ENCODE data around the gene FAM120A. TPM values are rescaled to one million over a fixed set of nuclear protein-coding genes. Genes with fewer than 3 reads are reported as not detected.

Gene FAM120A
- total RNA-seq, 1 donor from 2014 or later, result 107 TPM

DNA sequence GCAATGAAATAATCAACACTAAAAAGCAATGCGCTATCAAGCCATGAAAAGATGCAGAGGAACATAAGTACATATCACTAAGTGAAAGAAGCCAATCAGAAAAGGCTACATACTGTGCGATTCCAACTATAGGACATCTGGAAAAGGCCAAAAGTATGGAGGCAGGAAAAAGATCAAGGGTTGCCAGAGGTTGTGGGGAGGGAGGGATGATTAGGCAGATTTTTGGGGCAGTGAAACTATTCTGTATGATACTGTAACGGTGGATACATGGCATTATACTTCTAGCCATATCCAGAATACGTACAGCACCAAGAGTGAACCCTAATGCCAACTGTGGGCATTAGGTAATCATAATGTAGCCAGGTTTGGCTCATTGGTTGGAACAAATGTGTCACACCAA, 51.9 kb downstream of the FAM120A start:
- Mint-ChIP-seq H3K27me3 (no peaks in the 10 kb centered on the region), H3K4me1 (peaks cover 63% of the 10 kb centered on the region), H3K27ac (no peak overlapping the region), H3K36me3 (ENCODE audit: low read depth) (peaks cover 63% of the 10 kb centered on the region), H3K4me3 (no peak overlapping the region), H3K9me3 (no peaks in the 10 kb centered on the region)
- POLR2A ChIA-PET, result no interaction called here
- DNase-seq (no peak), ATAC-seq (ENCODE audit: low read depth) (no peak)
- intact Hi-C loops (cut with micrococcal nuclease), result no loop called here
- TF ChIP-seq, protein P1, sequence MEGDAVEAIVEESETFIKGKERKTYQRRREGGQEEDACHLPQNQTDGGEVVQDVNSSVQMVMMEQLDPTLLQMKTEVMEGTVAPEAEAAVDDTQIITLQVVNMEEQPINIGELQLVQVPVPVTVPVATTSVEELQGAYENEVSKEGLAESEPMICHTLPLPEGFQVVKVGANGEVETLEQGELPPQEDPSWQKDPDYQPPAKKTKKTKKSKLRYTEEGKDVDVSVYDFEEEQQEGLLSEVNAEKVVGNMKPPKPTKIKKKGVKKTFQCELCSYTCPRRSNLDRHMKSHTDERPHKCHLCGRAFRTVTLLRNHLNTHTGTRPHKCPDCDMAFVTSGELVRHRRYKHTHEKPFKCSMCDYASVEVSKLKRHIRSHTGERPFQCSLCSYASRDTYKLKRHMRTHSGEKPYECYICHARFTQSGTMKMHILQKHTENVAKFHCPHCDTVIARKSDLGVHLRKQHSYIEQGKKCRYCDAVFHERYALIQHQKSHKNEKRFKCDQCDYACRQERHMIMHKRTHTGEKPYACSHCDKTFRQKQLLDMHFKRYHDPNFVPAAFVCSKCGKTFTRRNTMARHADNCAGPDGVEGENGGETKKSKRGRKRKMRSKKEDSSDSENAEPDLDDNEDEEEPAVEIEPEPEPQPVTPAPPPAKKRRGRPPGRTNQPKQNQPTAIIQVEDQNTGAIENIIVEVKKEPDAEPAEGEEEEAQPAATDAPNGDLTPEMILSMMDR (IDR thresholded peaks at IDR 0.05), result no peak
- CTCF ChIA-PET, result no interaction called here

DNA sequence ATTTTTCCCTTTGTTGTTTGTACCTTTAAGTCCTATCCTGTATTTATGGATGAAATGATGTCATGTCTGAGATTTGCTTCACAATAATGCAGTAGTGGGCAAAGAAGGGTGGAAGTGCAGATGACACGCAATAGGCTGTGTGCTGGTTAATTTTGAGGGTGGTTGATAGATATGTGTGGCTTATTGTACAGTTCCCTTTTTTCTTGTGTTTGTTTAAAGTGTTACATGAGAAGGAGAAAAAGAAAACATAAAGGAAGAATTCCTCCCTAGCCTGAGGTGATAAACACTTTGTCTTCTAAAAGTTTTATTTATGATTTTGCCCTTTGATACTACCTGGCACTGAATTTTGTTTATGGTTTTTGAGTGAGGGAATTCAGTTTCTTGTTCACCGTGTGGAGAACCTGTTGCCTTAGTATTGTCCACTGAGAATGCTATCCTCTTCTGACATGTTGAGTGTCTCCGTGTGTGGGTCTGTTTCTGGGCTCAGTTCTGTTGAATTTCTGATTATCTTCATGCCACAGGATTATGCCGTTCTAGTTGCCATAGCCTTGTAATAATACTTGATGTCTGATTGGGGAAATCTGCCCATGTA, 54.2 kb downstream of the FAM120A start:
- POLR2A ChIA-PET, result interaction anchor here (0.7 kb wide), 1 partner anchor 41 kb away, joined by 5 read pairs; no protein-coding TSS in a partner anchor
- intact Hi-C loops (cut with micrococcal nuclease), result loop anchor here (2.0 kb wide), 2 partner anchors 53 to 61 kb away; partner anchors contain the start of gene FAM120AOS
- TF ChIP-seq, protein P1 (IDR thresholded peaks at IDR 0.05), result no peak
- CTCF ChIA-PET, result no interaction called here
- peaks cover 67% of the 10 kb centered on the region for H3K4me1 Mint-ChIP-seq
- no peaks in the 10 kb centered on the region for H3K9me3 Mint-ChIP-seq
- peak overlapping the region; percentile 9 for H3K4me3 Mint-ChIP-seq
- DNase-seq (no peak), ATAC-seq (ENCODE audit: low read depth) (no peak)
- no peaks in the 10 kb centered on the region for H3K27me3 Mint-ChIP-seq
- H3K27ac Mint-ChIP-seq, result peak overlapping the region; percentile 71
- peaks cover 53% of the 10 kb centered on the region for H3K36me3 Mint-ChIP-seq (ENCODE audit: low read depth)

DNA sequence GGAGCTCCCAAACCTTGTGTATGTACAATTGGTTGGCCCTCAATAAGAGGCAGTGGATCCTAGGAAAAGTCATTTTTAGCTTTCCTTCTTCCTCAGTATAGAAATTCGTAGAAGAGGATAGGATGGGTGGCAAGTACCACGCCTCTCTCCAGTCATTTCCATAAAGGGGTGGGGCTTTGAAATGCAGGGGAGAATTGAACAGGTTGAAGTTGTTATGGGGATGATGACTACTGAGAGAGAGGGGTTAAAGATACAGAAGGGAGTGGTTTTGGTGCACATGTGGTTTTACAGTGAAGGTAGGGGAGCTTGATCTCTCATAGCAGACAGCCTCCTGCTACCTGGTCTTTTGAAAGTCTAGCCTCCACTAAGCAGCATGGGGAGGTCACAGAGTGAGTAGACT, 56.3 kb downstream of the FAM120A start:
- ATAC-seq (ENCODE audit: low read depth) (no peak), DNase-seq (no peak)
- Mint-ChIP-seq H3K4me3 (no peak overlapping the region), H3K9me3 (no peaks in the 10 kb centered on the region), H3K4me1 (peaks cover 70% of the 10 kb centered on the region), H3K36me3 (ENCODE audit: low read depth) (peaks cover 40% of the 10 kb centered on the region), H3K27ac (no peak overlapping the region), H3K27me3 (no peaks in the 10 kb centered on the region)
- ChIA-PET CTCF (interaction anchor here (1.4 kb wide), 1 partner anchor 54 kb away, joined by 3 read pairs; the partner anchor contains the start of gene FAM120AOS), POLR2A (interaction anchor here (1.1 kb wide), 1 partner anchor 59 kb away, joined by 4 read pairs; no protein-coding TSS in a partner anchor)
- TF ChIP-seq, protein P1 (IDR thresholded peaks at IDR 0.05), result no peak
- intact Hi-C loops (cut with micrococcal nuclease), result no loop called here

DNA sequence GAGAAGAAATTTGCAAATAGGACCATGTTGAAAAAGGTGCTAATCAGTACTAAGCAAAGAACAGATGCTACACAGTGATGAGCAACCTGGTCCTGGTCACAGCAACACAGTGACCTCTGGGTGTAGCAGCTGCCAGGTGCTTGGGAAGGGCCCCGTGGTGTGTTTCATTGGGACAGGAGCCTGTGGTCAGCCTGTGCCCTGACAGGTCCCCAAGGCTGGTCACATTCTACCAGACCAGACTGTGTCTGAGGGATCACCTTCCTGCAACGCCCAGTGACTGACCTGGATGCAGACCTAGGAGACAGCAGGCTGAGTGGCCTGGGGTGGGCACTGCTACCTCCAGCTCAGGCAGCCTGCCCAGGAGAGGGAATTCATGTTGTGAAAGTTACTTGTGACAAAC, 56.7 kb downstream of the FAM120A start:
- no peak overlapping the region for H3K27ac Mint-ChIP-seq
- POLR2A ChIA-PET, result no interaction called here
- peaks cover 72% of the 10 kb centered on the region for H3K4me1 Mint-ChIP-seq
- CTCF ChIA-PET, result interaction anchor here (0.5 to 1.4 kb wide), 2 partner anchors 54 to 822 kb away, joined by 3 read pairs; partner anchors contain the start of gene FAM120AOS
- ATAC-seq (ENCODE audit: low read depth) (no peak), DNase-seq (no peak)
- TF ChIP-seq, protein P1 (IDR thresholded peaks at IDR 0.05), result no peak
- H3K9me3 Mint-ChIP-seq, result no peaks in the 10 kb centered on the region
- intact Hi-C loops (cut with micrococcal nuclease), result no loop called here
- H3K36me3 Mint-ChIP-seq (ENCODE audit: low read depth), result peaks cover 38% of the 10 kb centered on the region
- no peaks in the 10 kb centered on the region for H3K27me3 Mint-ChIP-seq
- no peak overlapping the region for H3K4me3 Mint-ChIP-seq

DNA sequence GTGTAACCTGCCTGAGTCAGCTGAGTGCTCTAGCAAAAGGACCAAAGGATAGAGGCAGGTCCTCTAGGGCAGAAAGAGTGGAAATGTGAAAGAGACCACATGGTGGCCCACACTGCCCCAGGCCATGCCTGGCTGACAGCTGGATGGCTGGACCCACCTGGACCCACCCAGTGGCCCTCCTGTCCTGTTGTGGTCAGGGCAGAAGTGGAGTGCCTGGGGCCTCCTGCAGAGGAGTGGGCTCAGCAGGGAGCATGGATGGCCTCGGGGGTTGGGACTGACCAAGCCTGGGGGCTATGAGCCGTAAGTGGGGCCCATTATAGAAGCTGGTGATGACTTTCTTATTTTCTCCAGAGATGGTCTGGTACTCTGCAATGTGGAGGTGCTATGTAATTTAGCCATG, 57.6 kb downstream of the FAM120A start:
- Mint-ChIP-seq H3K36me3 (ENCODE audit: low read depth) (peaks cover 42% of the 10 kb centered on the region), H3K27me3 (no peaks in the 10 kb centered on the region), H3K4me3 (no peak overlapping the region), H3K27ac (no peak overlapping the region), H3K4me1 (peaks cover 67% of the 10 kb centered on the region), H3K9me3 (no peaks in the 10 kb centered on the region)
- ChIA-PET CTCF (no interaction called here), POLR2A (no interaction called here)
- intact Hi-C loops (cut with micrococcal nuclease), result no loop called here
- TF ChIP-seq, protein P1 (IDR thresholded peaks at IDR 0.05), result no peak
- DNase-seq, result no peak
- no peak for ATAC-seq (ENCODE audit: low read depth)
